GM21528 (cell line): ENCODE measurements around the gene CNTNAP5.

Source experiments
- ATAC-seq: cut with Tn5 transposase; IDR thresholded peaks from one replicate; pipeline ENCODE4 v1.9.1; 2021; ENCODE audit warnings: mild to moderate bottlenecking, moderate library complexity; ENCODE audit not compliant: unreplicated experiment, low FRiP score

The CNTNAP5 gene

GRCh38 chr2:124756048-124756447 lies 731.0 kb downstream of the CNTNAP5 start:
- ATAC-seq = no peak

DNA sequence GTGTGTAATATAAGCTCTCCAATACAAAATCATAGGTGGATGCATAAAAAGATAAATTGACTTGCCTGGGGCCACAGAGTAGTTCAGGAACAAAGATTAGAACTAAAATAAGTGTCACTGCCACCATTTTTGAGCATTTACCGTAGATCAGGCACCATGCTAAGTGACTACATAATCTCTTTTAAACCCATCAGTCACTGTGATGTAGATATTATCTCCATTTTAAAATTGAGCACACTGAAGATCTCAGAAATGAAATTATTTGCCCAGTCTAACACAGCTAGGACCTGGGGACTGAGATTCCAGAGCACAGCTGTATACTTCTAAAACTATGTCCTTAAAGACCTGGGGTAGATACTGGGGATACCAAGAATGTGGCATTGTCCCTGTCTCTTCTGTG lies 737.3 kb downstream of the CNTNAP5 start:
- ATAC-seq = no peak

DNA sequence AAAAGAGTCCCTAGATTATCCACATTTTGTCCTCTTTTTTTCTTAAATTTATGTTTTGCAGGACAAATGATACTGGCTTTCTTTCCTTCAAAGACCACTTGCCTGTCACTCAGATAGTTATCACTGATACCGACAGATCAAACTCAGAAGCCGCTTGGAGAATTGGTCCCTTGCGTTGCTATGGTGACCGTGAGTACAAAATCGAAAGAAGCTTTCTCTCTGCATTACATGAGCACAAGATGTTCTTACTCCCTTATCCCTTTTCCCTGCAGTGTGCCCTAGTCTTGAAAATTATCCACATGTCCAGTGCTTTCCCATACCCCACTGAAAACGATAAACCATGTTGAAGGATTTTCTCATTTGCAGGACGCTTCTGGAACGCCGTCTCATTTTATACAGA lies 738.5 kb downstream of the CNTNAP5 start:
- no peak for ATAC-seq

DNA sequence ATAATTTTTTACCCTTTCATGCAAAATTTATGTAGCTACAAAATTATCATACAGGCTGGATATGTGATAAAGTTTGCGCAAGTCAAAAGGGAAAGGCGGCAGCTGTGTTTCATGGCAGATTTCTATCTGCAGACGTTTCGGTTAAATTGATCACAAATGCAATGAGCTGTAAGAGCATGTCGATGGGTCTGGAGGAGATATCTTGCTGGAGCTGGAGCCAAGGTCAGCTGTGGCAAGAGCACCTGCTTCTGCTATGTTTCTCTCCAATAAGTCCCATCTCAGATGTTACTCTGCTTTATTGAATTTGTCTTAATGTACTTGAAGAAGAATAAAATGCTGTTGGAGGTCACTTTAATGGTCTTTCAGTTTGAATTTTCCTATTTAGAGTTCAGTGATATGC lies 749.7 kb downstream of the CNTNAP5 start:
- no peak for ATAC-seq

- ATAC-seq = no peak
Measured at GRCh38 chr2:124776332-124776731, 751.2 kb downstream of the CNTNAP5 start.

DNA sequence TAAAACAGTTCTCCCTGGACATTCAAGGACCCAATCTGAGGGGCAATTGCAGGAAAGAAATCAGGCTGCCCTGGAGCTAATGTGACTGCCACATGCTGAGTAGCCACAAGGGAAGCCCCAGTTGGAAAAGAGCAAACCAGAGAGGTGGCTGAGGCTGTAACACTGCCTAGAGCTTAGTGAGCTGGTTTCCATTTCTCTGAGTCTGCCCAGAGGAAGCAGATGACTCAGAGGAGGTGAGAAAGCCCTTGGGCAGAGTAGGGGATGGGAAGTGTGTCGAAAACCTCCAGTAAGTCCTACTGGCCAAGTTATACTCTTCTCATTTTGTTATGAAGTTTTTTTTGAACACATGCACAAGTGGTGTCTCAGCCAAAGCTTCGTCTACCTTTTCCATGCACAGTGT lies 753.0 kb downstream of the CNTNAP5 start:
- ATAC-seq = no peak

GRCh38 chr2:124796647-124797046 lies 771.6 kb downstream of the CNTNAP5 start:
- ATAC-seq = no peak

- no peak for ATAC-seq
Measured at GRCh38 chr2:124797049-124797448, 772.0 kb downstream of the CNTNAP5 start.

DNA sequence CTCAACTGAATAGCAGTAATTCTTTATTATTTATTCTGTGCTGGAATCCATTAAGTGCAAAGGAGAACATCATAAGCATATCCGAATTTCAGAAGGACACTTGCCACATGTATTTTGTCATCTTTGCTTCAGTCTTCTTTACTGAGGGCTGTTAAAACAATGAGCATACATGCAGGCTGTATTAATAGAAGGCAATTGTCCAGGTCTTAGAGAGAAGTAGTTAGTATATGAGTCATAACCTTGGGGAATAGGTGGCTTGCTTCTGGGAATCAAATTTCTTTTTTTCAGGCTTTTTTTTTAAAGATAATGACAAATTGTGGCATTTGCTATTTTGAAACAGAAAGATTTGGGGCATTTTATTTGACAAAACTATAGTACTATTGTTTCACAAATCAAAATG lies 773.5 kb downstream of the CNTNAP5 start:
- no peak for ATAC-seq

DNA sequence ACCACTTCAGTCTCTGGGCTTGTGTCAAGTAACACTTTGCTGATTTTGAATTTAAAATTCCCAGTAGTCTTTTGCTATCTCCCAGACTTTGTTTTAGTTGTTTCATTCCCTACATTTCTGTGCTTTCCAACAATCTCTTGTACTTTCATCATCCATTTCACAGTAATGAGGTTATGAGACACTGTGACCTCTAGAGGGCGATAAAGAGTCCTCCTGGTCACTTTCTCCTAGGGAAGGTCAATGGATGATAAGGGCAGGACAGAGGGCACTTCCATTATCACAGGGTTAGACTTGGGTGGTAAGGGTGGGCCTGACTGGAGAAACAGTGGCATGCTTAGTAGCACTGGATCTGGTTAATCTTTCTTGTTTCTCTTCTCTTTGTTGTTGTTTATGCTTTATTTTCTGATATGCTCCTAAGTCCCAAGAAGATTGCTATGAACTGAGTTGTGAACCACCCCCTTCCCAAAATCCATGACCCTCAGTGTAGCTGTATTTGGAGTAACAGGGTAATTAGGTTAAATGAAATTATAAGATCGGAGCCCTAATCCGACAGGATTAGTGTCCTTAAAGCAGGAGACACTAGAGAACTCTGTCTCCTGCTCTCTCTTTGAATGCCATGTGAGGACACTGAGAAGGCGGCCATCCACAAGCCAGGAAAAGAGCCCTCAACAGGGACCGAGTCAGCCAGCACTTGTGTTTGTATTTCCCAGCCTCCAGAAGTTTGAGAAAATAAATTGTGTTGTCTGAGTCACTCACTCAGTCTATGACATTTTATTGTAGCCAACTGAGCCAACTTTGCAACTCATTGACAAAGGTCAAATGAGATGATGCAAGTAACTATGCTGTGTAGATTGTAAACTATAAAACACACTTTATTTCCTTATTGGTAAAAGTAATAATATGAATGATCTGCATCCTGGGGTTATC lies 779.2 kb downstream of the CNTNAP5 start:
- peak; percentile 52 for ATAC-seq

DNA sequence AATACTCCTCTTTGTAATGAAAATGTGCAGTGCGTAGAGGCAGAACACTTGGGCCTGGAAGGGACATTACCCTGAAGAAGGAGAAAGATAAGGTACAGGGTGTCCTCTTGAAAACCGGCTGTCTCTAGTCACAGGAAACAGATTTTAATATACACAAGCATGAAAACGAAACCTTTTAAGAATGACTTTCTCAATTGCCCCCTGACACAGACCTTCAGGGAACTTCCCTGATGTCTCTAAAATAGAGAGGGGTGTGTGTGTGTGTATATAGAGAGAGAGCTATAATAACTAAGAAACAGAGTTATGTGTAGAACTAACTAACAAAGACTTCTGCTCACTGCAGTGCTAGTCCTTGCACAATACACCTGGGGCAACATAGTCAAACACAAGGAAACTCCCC lies 780.0 kb downstream of the CNTNAP5 start:
- ATAC-seq = no peak

DNA sequence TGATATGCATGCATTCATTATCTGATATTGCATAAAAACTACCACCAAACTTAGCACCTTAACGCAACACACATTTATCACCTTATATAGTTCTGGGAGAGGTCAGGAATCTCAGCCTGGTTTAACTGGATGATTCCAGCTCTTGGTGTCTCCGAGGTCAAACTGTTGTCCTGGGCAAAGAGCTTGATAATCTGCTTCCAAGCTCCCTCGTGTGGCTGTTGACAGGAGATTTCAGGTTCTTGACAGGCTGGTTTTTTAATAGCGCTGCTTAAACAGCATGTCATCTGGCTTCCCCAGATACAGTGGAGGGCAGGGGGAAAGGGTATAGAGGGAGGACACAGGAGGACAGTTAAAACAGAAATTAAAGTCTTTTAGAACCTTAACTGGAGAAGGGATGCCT lies 785.0 kb downstream of the CNTNAP5 start:
- no peak for ATAC-seq

- ATAC-seq = no peak
Measured at GRCh38 chr2:124814968-124815745, 790.1 kb downstream of the CNTNAP5 start.

DNA sequence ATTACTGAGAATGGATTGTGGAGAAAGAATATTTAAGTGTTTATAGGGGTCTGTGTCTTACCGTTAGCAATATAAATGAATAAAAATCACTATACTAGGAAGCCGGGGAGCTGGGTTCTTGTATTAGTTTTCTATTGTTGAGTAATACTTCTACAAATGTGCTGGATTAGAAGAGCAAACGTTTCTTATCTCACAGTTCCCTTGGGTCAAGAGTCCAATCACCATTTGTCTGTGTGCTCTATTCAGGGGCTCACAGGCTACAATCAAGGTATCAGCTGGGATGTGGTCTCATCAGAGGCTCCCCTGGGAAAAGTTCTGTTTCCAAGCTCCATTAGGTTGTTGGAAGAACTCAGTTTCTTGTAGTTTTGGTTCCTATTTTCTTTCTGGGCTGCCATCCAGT lies 790.9 kb downstream of the CNTNAP5 start:
- no peak for ATAC-seq

DNA sequence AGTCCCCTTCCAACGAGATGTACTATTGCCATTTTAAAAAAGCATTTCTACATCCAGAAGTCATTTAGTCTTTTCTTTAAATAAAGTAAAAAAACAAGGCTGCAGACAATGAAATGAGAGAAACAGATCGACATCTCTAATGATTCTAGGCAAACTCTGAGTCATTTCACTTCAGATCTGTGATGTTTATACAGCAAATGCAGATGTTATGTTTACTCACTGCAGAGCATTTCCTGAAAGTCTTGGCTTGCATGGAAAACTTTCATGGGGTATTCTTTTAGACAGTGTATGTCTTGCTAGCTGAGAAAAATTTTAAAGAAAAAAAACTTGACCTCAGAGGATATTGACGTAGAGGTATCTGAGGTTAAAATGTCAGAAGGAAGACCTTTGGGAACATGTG lies 797.4 kb downstream of the CNTNAP5 start:
- ATAC-seq = no peak

DNA sequence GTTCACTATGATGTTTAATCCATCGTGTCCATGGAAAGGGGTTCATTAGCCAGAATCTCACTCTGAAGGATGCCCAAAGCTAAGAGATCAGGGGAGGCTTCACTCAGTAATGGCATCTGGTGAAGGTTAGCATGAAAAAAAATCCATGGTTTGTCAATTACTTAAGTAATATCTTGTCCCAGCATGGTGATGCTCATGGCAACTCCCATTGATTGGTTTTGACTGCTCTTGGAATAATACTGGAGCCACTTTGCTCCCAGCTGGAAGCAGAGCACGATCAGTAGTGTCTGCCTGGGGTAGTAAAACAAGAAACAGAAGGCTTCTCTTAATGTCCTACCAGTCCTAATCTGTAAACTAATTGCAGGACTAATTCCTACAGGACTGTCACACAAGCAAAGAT lies 799.4 kb downstream of the CNTNAP5 start:
- ATAC-seq = no peak

DNA sequence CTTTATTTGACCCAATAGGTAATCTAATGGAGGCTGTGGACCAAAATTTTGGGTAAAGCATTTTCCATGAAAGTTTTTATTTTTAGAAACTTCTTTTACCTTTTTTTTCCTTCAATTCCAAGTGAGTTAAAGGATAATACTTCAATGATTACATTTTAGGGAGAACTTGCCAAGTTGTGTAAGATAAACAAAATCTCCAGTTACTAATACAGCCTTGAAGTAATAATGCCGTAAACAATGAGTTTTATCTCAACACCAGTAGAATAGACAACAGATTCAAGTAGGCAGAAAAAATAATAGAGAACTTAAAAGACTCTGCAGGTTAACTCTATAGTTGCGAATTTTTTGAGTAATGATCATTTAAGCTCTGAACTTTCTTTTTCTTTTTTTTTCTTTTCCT lies 807.4 kb downstream of the CNTNAP5 start:
- ATAC-seq = no peak

DNA sequence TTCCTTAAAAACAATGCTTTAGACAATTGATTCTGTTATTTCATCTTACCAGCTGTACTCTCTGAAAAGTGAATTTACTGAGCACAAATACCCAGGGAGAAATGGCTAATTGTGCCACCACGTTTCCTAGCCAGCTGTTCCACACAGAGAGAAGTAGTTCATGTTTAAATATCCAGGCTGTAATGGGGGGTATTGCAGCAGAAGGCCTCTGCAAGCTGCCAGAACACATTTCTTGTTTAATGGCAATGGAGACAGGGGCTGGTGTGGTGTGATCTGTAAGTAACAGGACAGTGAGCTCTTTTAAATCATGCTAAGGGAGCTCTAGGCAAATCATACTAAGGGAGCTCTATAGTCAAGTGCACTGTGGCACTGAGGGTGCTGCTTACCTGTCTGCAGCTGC lies 809.2 kb downstream of the CNTNAP5 start:
- no peak for ATAC-seq

GRCh38 chr2:124835331-124835730 lies 810.2 kb downstream of the CNTNAP5 start:
- no peak for ATAC-seq

- no peak for ATAC-seq
Measured at GRCh38 chr2:124836416-124836815, 811.3 kb downstream of the CNTNAP5 start.

- ATAC-seq = no peak
Measured at GRCh38 chr2:124837496-124837895, 812.4 kb downstream of the CNTNAP5 start.

GRCh38 chr2:124838406-124838805 lies 813.3 kb downstream of the CNTNAP5 start:
- ATAC-seq = no peak
